Neural progenitor cell (in vitro differentiated cells): ENCODE measurements around the gene DIRAS2.

ENCODE experiments used
- CTCF ChIP-seq: fragments of 200-600 bp; sonication (generic); IDR thresholded peaks from 2 replicates; pipeline ENCODE4 v1.5.1; 2017; ENCODE audit warnings: antibody characterized with exemption, mild to moderate bottlenecking
- EZH2 ChIP-seq: fragments of 200-600 bp; sonication (generic); IDR thresholded peaks from 2 replicates; pipeline ENCODE4 v1.6.1; 2017; ENCODE audit warnings: antibody characterized with exemption, mild to moderate bottlenecking, moderate library complexity

- TF ChIP-seq CTCF, result no peak
- no peak for TF ChIP-seq EZH2
Measured at GRCh38 chr9:90659650-90660364, 17.2 kb upstream of the DIRAS2 start.
